ENCODE results near the gene PRRT4.

Gene PRRT4

GRCh38 chr7:128370491-128370890, 9.0 kb upstream of the PRRT4 start:
- DNase-seq, result no peak

- DNase-seq, result no peak
These were observed 5.5 kb upstream of the PRRT4 start for GRCh38 chr7:128366986-128367385.

GRCh38 chr7:128366300-128366699, 4.8 kb upstream of the PRRT4 start:
- DNase-seq, result no peak

- DNase-seq, result no peak
These were observed 3.9 kb upstream of the PRRT4 start for GRCh38 chr7:128365432-128365831.

GRCh38 chr7:128364166-128364870, 2.8 kb upstream of the PRRT4 start:
- no peak for DNase-seq

GRCh38 chr7:128363261-128363721, 1.8 kb upstream of the PRRT4 start:
- no peak for DNase-seq

GRCh38 chr7:128362670-128363069, 1.2 kb upstream of the PRRT4 start:
- DNase-seq, result no peak

GRCh38 chr7:128360359-128360678, 1.2 kb downstream of the PRRT4 start:
- peak; percentile 30 for DNase-seq

GRCh38 chr7:128359939-128360338, 1.6 kb downstream of the PRRT4 start:
- no peak for DNase-seq

- no peak for DNase-seq
These were observed 2.2 kb downstream of the PRRT4 start for GRCh38 chr7:128359336-128359735.

- no peak for DNase-seq
These were observed 3.3 kb downstream of the PRRT4 start for GRCh38 chr7:128358233-128358632.

- DNase-seq, result no peak
These were observed 4.3 kb downstream of the PRRT4 start for GRCh38 chr7:128357217-128357613.

GRCh38 chr7:128356546-128357216, 4.8 kb downstream of the PRRT4 start:
- DNase-seq, result no peak

GRCh38 chr7:128353610-128354009, 7.9 kb downstream of the PRRT4 start:
- DNase-seq, result no peak

GRCh38 chr7:128353189-128353588, 8.3 kb downstream of the PRRT4 start:
- no peak for DNase-seq

GRCh38 chr7:128352636-128353035, 8.9 kb downstream of the PRRT4 start:
- no peak for DNase-seq

- no peak for DNase-seq
These were observed 9.3 kb downstream of the PRRT4 start for GRCh38 chr7:128352153-128352537.

- DNase-seq, result no peak
These were observed 10.0 kb downstream of the PRRT4 start for GRCh38 chr7:128351296-128352152.

GRCh38 chr7:128350708-128351295, 10.7 kb downstream of the PRRT4 start:
- no peak for DNase-seq

- no peak for DNase-seq
These were observed 12.0 kb downstream of the PRRT4 start for GRCh38 chr7:128349466-128349825.

GRCh38 chr7:128347647-128348097, 13.8 kb downstream of the PRRT4 start:
- peak; percentile 20 for DNase-seq

- no peak for DNase-seq
These were observed 17.1 kb downstream of the PRRT4 start for GRCh38 chr7:128344431-128344774.

All from DMS79 treated with DMSO at 0.1 percent for 48 hours (cell line).